Endothelial cell (in vitro differentiated cells): ENCODE data around the gene KIF6. TPM values are rescaled to one million over a fixed set of nuclear protein-coding genes. Genes with fewer than 3 reads are reported as not detected.

ENCODE experiments used
- DNase-seq: peaks from one replicate; pipeline ENCODE4 v3.0.0; 2021; ENCODE audit warnings: low spot score
- H3K27ac Mint-ChIP-seq: one replicate; pipeline ENCODE4 v1.8.0; 2021; ENCODE audit warnings: mixed read lengths, inconsistent platforms; ENCODE audit not compliant: unreplicated experiment
- H3K27me3 Mint-ChIP-seq: one replicate; pipeline ENCODE4 v1.8.0; 2021; ENCODE audit warnings: mild to moderate bottlenecking, moderate library complexity, mixed read lengths, inconsistent platforms; ENCODE audit not compliant: unreplicated experiment
- H3K36me3 Mint-ChIP-seq: one replicate; pipeline ENCODE4 v1.8.0; 2021; ENCODE audit warnings: mild to moderate bottlenecking, low read depth, mixed read lengths, inconsistent platforms; ENCODE audit not compliant: unreplicated experiment
- H3K4me1 Mint-ChIP-seq: one replicate; pipeline ENCODE4 v1.8.0; 2021; ENCODE audit warnings: mild to moderate bottlenecking, mixed read lengths, inconsistent platforms; ENCODE audit not compliant: unreplicated experiment
- H3K4me3 Mint-ChIP-seq: one replicate; pipeline ENCODE4 v1.8.0; 2021; ENCODE audit warnings: mild to moderate bottlenecking, mixed read lengths, inconsistent platforms; ENCODE audit not compliant: unreplicated experiment
- H3K9me3 Mint-ChIP-seq: one replicate; pipeline ENCODE4 v1.8.0; 2021; ENCODE audit warnings: mixed read lengths, inconsistent platforms; ENCODE audit not compliant: unreplicated experiment
- CTCF ChIP-seq: fragments of 200-600 bp; sonication (generic); IDR thresholded peaks from one replicate; pipeline ENCODE4 v1.5.0; 2021; ENCODE audit warnings: antibody characterized with exemption; ENCODE audit not compliant: unreplicated experiment
- total RNA-seq: library from RNA; stranded (reverse); fragmentation: NEBNext Ultra II Directional; extraction: Animal tissue kit (Norgen Biotek cat#: 25700); gene quantifications from one replicate; pipeline ENCODE4 v1.2.1, GENCODE V29; 2021; ENCODE audit not compliant: unreplicated experiment

The KIF6 gene
- total RNA-seq, 1 donor from 2014 or later = 0.46 TPM

- no peak for DNase-seq
- no peak overlapping the region for H3K27ac Mint-ChIP-seq
- no peaks in the 10 kb centered on the region for H3K36me3 Mint-ChIP-seq
- no peak overlapping the region for H3K4me3 Mint-ChIP-seq
- peaks cover 3% of the 10 kb centered on the region for H3K4me1 Mint-ChIP-seq
- H3K27me3 Mint-ChIP-seq = no peaks in the 10 kb centered on the region
- TF ChIP-seq CTCF = no peak
- H3K9me3 Mint-ChIP-seq = no peaks in the 10 kb centered on the region
Measured at GRCh38 chr6:39407446-39407993, 317.7 kb downstream of the KIF6 start.

GRCh38 chr6:39404312-39404711, 320.9 kb downstream of the KIF6 start:
- no peaks in the 10 kb centered on the region for H3K27me3 Mint-ChIP-seq
- no peaks in the 10 kb centered on the region for H3K4me1 Mint-ChIP-seq
- H3K36me3 Mint-ChIP-seq = no peaks in the 10 kb centered on the region
- TF ChIP-seq CTCF = no peak
- no peak overlapping the region for H3K27ac Mint-ChIP-seq
- DNase-seq = no peak
- H3K9me3 Mint-ChIP-seq = no peaks in the 10 kb centered on the region
- H3K4me3 Mint-ChIP-seq = no peak overlapping the region

- Mint-ChIP-seq H3K36me3 (no peaks in the 10 kb centered on the region), H3K9me3 (no peaks in the 10 kb centered on the region), H3K4me3 (no peak overlapping the region), H3K27me3 (no peaks in the 10 kb centered on the region), H3K4me1 (no peaks in the 10 kb centered on the region), H3K27ac (no peak overlapping the region)
- TF ChIP-seq CTCF = no peak
- no peak for DNase-seq
Measured at GRCh38 chr6:39403304-39403703, 321.9 kb downstream of the KIF6 start.

- Mint-ChIP-seq H3K4me3 (no peak overlapping the region), H3K27ac (no peak overlapping the region), H3K36me3 (no peaks in the 10 kb centered on the region), H3K4me1 (no peaks in the 10 kb centered on the region), H3K27me3 (no peaks in the 10 kb centered on the region), H3K9me3 (no peaks in the 10 kb centered on the region)
- no peak for DNase-seq
- no peak for TF ChIP-seq CTCF
Measured at GRCh38 chr6:39402239-39402751, 322.9 kb downstream of the KIF6 start.

- Mint-ChIP-seq H3K36me3 (no peaks in the 10 kb centered on the region), H3K4me1 (no peaks in the 10 kb centered on the region), H3K27me3 (no peaks in the 10 kb centered on the region), H3K4me3 (no peak overlapping the region), H3K9me3 (no peaks in the 10 kb centered on the region), H3K27ac (no peak overlapping the region)
- no peak for DNase-seq
- no peak for TF ChIP-seq CTCF
Measured at GRCh38 chr6:39401376-39401775, 323.8 kb downstream of the KIF6 start.
